Activated T-helper 17 cell treated with anti-CD3 and anti-CD28 coated beads, Interleukin-2, amount 50 U/mL, for 72 hours (primary cell): ENCODE measurements around the gene TSEN15. TPM values are rescaled to one million over a fixed set of nuclear protein-coding genes. Genes with fewer than 3 reads are reported as not detected.
A peak's percentile ranks its signal among the peaks of the same experiment; 100 is the strongest.

Source experiments
- ATAC-seq: fragments of 150-1000 bp; cut with Tn5 transposase; replicated peaks from 2 replicates; pipeline ENCODE4 v1.10.0; 2021; ENCODE audit warnings: mild to moderate bottlenecking, moderate library complexity
- H3K27ac Mint-ChIP-seq: one replicate; pipeline ENCODE4 v1.8.0; 2022; ENCODE audit warnings: mixed read lengths
- H3K27me3 Mint-ChIP-seq: one replicate; pipeline ENCODE4 v1.8.0; 2022; ENCODE audit warnings: mixed read lengths
- H3K36me3 Mint-ChIP-seq: one replicate; pipeline ENCODE4 v1.8.0; 2022; ENCODE audit warnings: low read depth, mild to moderate bottlenecking, mixed read lengths
- H3K4me1 Mint-ChIP-seq: one replicate; pipeline ENCODE4 v1.8.0; 2022; ENCODE audit warnings: mixed read lengths
- H3K4me3 Mint-ChIP-seq: one replicate; pipeline ENCODE4 v1.8.0; 2022; ENCODE audit warnings: mild to moderate bottlenecking, mixed read lengths
- H3K9me3 Mint-ChIP-seq: one replicate; pipeline ENCODE4 v1.8.0; 2022; ENCODE audit warnings: mixed read lengths
- total RNA-seq, 2 donors: library from RNA; stranded (reverse); gene quantifications; one replicate each; pipeline ENCODE4 v1.2.3, GENCODE V29; 2022

Gene TSEN15
- total RNA-seq, 2 donors from 2014 or later = 8.0 to 20.9 TPM

DNA sequence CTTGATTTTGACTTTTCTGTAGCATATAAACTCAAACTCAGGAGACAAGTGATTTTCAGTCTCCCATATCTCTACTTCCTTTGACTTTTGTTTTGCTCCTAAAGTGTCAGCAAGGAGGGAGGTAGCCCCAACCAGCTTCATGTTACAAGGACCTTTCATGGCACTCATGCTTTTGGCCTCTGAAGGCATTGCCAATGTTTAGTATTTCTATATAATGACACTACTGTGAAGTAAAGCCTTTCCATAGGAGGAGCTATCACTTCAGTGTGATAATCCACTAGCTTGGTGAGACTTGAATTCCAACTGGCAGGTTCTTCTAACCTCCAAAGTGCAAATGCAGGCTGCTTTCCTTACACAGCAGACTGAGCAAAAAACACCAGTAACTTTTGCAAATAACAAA is 28.4 kb upstream of the TSEN15 start:
- H3K4me3 Mint-ChIP-seq = no peak overlapping the region
- no peaks in the 10 kb centered on the region for H3K9me3 Mint-ChIP-seq
- ATAC-seq = no peak
- peaks cover 11% of the 10 kb centered on the region for H3K27me3 Mint-ChIP-seq
- no peaks in the 10 kb centered on the region for H3K36me3 Mint-ChIP-seq
- no peaks in the 10 kb centered on the region for H3K4me1 Mint-ChIP-seq
- no peak overlapping the region for H3K27ac Mint-ChIP-seq

DNA sequence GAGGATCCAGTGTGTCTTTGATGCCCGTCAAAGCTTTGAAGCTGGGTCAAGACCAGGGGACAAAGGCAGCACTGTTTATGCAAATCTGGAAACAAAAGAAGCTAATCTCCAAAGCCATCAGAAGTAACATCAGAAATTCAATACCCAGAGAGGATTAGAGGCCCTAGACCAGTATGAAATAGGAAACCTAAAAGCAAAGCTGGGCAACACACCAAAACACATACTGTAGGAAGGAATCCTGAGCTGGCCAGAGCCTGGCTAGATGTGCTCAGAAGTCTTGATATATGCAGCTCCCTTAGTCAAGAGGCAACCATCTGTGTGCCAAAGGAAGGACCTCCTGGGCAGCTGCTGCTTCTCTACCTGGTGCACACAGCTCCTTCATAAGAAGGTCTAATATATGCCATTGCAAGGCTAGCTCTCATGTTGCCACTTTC is 26.3 kb upstream of the TSEN15 start:
- Mint-ChIP-seq H3K9me3 (no peaks in the 10 kb centered on the region), H3K4me1 (no peaks in the 10 kb centered on the region), H3K27me3 (peaks cover 17% of the 10 kb centered on the region), H3K4me3 (no peak overlapping the region), H3K27ac (no peak overlapping the region), H3K36me3 (no peaks in the 10 kb centered on the region)
- ATAC-seq = no peak

DNA sequence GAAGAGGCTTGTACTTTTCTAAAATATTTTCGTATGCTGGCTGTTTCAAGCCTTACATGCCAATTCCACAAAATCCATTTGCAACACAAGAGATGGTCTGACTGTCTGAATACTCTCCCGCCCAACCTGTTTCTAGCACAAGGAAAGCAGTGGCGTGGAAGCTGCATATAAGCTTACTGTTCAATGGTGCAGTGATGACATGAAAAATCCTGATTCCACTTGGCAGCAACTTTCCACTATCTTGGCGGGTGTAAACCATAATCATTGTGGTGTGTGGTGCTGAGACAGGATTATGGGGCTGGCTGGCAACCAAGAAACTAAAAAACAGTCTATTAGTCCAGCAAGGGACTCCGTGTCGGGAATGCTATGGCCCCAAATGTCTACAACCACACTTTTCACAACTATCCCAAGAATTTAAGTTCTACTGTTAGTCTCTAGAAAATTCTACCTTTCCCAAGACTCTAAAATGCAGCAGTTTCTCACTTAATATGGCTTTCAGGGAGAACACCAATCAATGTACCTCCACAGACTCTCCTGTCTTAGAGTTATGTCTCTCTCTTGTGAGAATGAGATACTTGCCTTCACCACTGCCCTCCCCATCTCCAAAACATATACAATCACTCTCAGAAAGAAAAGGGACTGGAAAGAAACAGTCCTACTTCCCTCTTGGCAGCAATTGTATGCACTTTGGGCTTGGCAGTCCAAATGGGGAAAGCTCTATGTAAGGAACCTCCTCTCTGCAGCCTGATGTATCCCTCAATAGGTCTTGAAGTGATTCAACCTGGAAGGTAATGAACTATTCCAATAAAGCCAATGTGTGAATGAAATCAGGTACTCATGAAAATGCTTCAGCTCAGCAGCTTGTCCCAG is 23.5 kb upstream of the TSEN15 start:
- H3K27ac Mint-ChIP-seq = no peak overlapping the region
- H3K36me3 Mint-ChIP-seq = no peaks in the 10 kb centered on the region
- no peak overlapping the region for H3K4me3 Mint-ChIP-seq
- peaks cover 21% of the 10 kb centered on the region for H3K27me3 Mint-ChIP-seq
- no peak for ATAC-seq
- H3K9me3 Mint-ChIP-seq = no peaks in the 10 kb centered on the region
- no peaks in the 10 kb centered on the region for H3K4me1 Mint-ChIP-seq

DNA sequence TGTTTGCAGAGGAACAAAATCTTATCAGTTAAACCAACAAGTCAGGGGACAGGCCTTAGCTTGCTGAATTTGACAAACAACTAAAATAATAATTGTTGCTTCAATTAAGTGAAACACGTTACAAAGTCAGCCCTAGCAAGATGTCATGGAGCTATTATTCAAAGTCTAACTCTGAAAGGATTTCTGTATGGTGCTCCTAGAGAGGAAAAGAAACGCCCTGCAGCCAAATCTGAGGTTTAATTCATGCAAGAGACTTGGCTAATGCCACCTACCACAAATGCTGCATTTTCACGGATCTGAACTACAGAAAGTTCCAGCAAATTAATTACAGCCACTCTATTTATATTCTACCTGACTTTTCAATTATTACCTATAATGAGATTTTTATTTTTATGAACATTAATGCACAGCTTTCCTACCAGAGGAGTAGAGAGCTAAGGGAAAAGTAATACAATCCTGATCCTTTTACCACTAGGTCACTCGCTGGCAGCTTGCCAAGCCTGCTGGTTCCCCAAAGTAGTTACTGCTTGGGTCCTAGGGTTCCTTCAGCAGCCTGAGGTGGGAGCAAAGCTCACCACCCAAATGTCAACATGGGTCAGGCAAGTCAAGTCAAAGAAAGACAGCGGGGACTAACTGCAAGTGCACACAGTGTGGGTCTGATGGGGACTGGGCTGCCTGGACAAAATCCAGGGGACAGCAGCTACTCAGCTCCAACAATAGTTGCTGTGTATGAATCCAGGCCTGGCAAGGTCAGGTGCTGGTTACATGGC is 22.5 kb upstream of the TSEN15 start:
- Mint-ChIP-seq H3K27ac (no peak overlapping the region), H3K36me3 (no peaks in the 10 kb centered on the region), H3K27me3 (peaks cover 25% of the 10 kb centered on the region), H3K9me3 (no peaks in the 10 kb centered on the region), H3K4me1 (no peaks in the 10 kb centered on the region), H3K4me3 (no peak overlapping the region)
- no peak for ATAC-seq

DNA sequence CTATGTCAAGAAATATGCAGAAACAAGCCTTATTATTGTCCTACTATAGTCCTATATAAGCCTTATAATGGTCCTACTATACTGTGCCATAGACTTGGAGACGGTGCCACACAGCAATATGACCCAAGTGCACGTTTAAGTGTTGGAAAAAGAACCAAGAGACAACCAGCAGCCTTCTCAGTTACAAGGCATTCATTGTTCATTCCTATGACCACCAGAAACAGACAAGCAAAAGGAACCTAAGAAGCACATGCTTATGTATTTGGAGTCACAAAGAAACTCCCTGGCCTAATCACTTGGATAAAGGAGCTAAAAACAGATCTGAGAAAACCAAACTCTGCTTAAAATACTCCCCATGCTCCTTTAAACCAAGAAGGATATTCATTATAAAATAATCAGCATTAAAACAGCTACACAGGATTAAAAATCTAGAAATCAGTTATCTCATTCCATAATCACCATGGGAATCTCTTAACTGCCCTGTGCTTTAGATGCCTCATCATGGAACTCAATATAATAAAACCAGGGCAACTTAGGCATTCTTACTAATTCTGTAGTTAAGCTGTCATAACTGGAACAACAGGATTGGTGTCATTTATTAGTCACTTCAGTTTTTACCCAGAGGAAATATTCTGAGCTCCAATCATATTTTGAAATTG is 21.0 kb upstream of the TSEN15 start:
- Mint-ChIP-seq H3K9me3 (no peaks in the 10 kb centered on the region), H3K4me3 (no peak overlapping the region), H3K27me3 (peaks cover 30% of the 10 kb centered on the region), H3K27ac (no peak overlapping the region), H3K4me1 (no peaks in the 10 kb centered on the region), H3K36me3 (no peaks in the 10 kb centered on the region)
- ATAC-seq = peak; percentile 56

DNA sequence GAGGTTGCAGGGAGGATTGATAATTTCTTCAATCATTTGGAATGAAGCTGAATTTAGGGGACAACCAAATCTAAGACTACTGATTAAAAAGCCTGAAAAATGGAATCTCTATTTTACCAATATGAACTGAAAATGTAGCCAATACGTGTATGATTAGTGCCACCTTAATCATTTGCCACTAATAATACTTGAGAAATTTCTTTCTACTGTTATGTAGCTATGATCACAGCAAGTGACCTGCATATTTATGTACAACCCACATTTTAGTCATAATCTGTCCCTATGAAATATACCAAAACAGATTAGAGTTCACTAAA is 20.5 kb upstream of the TSEN15 start:
- ATAC-seq = no peak
- no peak overlapping the region for H3K4me3 Mint-ChIP-seq
- H3K27ac Mint-ChIP-seq = no peak overlapping the region
- no peaks in the 10 kb centered on the region for H3K4me1 Mint-ChIP-seq
- peaks cover 34% of the 10 kb centered on the region for H3K27me3 Mint-ChIP-seq
- no peaks in the 10 kb centered on the region for H3K36me3 Mint-ChIP-seq
- no peaks in the 10 kb centered on the region for H3K9me3 Mint-ChIP-seq

DNA sequence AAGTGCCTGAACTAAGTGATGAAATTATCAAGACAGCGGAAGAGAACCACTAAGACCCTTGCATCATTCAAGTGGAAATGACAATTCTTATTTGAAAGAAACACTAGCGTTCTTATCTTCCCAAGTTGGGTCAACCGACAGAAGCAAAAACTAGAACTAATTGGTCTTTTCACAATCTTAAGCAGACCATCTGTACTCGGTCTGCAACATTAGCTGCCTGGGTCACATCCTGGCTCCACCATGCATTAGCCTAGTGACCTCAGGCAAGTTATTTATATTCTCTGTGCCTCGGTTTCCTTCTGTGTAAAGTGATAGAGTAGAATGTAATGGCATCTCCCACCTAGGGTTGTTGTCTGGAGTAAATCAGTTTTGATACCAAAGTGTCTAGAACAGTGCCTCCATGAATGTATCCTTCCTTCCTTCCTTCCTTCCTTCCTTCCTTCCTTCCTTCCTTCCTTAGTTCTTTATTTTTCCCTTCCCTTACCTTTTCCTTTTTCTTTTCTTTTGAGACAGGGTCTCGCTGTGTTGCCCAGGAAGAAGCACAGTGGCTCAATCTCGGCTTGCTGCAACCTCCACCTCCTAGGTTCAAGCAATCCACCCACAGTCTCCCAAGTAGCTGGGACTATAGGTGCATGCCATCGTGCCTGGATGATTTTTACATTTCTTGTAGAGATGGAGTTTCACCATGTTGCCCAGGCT is 20.0 kb upstream of the TSEN15 start:
- no peak for ATAC-seq
- H3K4me3 Mint-ChIP-seq = no peak overlapping the region
- H3K4me1 Mint-ChIP-seq = no peaks in the 10 kb centered on the region
- H3K27me3 Mint-ChIP-seq = peaks cover 35% of the 10 kb centered on the region
- H3K9me3 Mint-ChIP-seq = no peaks in the 10 kb centered on the region
- H3K27ac Mint-ChIP-seq = no peak overlapping the region
- H3K36me3 Mint-ChIP-seq = no peaks in the 10 kb centered on the region

DNA sequence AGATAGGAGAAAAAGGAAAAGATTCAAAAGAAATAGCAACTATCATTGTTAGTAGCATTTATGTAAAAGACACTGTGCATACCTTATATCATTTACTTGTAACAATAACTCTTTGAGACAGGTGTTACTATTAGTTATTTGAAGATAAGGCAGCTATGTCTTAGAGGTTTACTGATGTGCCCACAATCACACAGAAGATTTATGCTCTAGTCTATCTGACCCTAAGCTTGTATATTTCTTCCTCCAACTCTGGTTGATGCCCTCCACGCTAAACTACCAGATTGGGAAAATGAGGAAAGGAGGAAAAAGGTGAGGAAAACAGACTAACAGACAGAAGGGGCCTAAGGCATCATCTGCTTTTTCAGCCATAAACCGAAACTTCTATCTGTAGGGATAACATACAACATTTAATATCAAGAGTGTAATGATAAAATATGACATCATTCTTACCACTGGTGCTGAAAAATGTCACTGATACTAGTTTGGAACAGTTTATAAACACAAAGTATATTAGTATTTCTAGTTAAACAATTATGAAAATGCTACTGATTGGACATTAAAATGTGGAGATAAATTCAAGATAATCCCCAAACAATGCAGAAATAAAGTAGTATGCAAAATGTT is 19.1 kb upstream of the TSEN15 start:
- H3K4me3 Mint-ChIP-seq = no peak overlapping the region
- no peaks in the 10 kb centered on the region for H3K9me3 Mint-ChIP-seq
- no peak overlapping the region for H3K27ac Mint-ChIP-seq
- H3K36me3 Mint-ChIP-seq = no peaks in the 10 kb centered on the region
- no peak for ATAC-seq
- peaks cover 32% of the 10 kb centered on the region for H3K27me3 Mint-ChIP-seq
- no peaks in the 10 kb centered on the region for H3K4me1 Mint-ChIP-seq

DNA sequence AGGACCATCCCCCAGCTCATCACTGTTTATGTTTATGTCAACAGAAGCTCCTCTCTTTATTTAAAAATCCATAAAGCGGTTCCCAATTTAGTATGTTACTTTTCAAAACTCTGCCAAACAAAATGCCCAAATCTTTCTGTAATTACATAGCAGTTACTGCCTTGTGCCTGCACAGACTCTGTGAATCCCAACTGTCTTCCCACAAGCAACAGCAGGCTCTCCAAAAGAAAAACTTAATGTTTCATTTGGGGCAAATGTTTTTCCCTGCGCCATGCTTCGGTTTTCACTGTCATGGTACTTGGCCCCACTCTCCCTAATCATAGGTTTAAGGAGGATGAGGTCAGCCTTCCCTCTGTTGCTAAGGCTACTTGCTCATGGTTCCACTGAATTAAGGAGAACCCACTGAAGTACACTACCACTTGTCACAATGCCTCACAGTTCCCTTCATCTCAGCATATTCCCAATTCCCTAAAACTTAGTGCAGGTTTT is 18.6 kb upstream of the TSEN15 start:
- Mint-ChIP-seq H3K4me3 (no peak overlapping the region), H3K36me3 (peaks cover 3% of the 10 kb centered on the region), H3K27ac (no peak overlapping the region), H3K9me3 (no peaks in the 10 kb centered on the region), H3K4me1 (peaks cover 4% of the 10 kb centered on the region), H3K27me3 (peaks cover 36% of the 10 kb centered on the region)
- ATAC-seq = no peak

DNA sequence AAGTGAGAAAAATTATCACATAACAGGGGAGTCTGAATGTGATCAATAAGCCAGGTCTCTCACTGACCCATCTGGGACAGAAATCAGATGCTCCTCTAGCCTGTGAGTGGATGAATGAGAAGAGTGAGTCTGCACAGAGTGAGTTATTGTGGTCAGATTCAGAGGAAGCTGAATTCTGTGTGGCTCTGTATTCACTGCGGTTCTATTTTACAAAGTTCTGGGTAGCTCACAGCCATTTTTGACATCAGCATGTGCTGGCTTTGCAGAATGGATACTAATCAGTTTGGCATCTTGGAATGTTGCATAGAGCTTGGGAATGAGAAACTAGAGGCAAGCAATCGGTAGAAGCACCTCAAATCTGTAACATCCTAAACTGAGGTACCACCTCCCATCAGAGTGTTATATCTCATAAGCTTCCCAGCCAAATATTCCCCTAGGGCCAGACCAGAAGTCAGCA is 17.8 kb upstream of the TSEN15 start:
- H3K9me3 Mint-ChIP-seq = no peaks in the 10 kb centered on the region
- H3K4me3 Mint-ChIP-seq = no peak overlapping the region
- peaks cover 7% of the 10 kb centered on the region for H3K4me1 Mint-ChIP-seq
- peaks cover 35% of the 10 kb centered on the region for H3K27me3 Mint-ChIP-seq
- no peak overlapping the region for H3K27ac Mint-ChIP-seq
- peaks cover 4% of the 10 kb centered on the region for H3K36me3 Mint-ChIP-seq
- ATAC-seq = peak; percentile 43

DNA sequence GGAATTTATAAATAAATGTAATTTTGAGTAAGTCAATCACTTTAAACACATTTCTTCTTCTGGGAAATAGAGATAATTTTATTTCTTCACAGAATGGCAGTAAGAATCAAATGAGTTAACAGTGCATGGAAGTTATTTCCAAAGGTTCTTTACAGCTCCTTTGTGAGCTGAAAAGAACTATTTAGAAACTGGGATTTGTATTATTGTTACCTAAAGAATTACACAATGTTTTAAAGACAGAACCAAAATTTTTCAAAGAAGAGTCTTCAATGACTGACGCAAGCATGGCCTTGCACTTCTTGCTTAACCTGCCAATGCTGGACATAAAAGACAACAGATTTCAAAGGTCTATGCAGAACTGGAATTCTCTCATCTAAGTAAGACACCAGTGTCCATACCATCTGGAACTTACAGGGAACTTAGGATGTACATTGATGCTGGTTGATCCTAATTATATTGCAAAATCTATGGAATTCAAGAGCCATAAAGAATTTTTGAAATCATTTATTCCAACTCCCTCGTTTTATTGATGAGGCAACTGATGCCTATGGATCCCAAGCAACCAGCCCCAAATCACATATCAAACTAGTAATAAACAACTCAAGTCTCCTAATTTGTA is 16.7 kb upstream of the TSEN15 start:
- Mint-ChIP-seq H3K4me3 (peak overlapping the region; percentile 77), H3K36me3 (peaks cover 4% of the 10 kb centered on the region), H3K27me3 (peaks cover 46% of the 10 kb centered on the region), H3K9me3 (no peaks in the 10 kb centered on the region), H3K4me1 (peaks cover 7% of the 10 kb centered on the region), H3K27ac (no peak overlapping the region)
- ATAC-seq = no peak

DNA sequence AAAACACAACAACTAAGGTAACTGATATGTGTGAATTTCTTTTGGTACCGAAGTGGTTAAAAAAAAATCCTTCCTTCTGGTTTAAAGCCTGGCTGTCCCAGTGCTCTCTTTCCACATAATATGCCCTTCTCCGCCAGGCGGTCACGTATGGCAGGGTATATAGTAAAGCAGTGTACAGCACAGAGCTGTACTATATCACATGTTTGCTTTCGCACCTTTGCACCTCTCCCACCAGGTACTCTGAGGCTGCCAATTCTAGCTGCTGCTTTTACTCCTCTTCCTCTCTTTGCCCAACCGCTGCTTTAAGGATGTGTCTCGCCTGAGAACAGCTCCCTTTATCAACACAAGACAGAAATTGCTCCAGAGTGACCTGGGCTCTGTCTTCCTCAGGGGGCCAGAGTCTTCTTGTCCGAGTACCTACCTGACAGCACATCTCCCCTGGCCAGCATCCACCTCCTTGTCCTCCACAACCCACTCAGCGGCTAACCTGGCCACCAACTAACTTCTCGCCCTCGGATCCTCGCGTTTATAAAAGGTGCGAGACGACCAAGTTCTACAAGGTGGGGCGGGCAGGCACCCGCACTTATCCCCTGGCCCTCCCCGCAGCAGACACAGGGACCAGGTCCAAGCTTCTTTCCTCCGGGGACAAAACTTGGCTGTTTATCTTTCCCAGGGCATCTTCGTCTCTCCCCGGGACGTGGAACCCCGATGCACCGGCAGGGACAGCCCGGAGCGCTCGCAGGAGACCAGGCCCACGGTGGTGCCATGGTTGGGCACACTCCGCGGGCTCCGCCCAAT is 15.6 kb upstream of the TSEN15 start:
- peaks cover 4% of the 10 kb centered on the region for H3K36me3 Mint-ChIP-seq
- peaks cover 7% of the 10 kb centered on the region for H3K4me1 Mint-ChIP-seq
- H3K9me3 Mint-ChIP-seq = no peaks in the 10 kb centered on the region
- peak overlapping the region; percentile 77 for H3K4me3 Mint-ChIP-seq
- no peak overlapping the region for H3K27ac Mint-ChIP-seq
- no peak for ATAC-seq
- peaks cover 50% of the 10 kb centered on the region for H3K27me3 Mint-ChIP-seq

DNA sequence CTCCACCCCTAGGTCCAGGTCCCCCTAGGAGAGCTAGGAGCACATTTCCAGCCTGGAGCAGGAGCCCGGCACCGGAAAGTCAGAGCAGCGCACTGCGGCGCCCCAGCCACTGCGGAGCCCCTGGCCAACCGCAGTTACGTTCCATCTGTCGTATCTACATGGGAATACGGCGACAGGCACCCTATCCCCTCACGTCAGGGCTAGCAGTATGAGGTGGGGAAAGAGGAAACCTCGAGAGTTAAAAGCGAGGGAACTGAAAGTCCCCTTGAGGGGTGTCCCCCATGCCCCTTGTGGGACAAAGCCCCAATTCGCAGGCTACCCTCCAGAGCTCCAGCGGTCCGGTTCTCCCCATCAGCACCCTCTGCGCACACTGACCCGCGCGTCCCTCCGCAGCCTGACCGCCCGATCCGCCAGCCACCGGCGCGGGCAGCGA is 15.0 kb upstream of the TSEN15 start:
- Mint-ChIP-seq H3K27me3 (peaks cover 52% of the 10 kb centered on the region), H3K9me3 (no peaks in the 10 kb centered on the region)

More for the DNA sequence above, 15.0 kb upstream of the TSEN15 start:
- no peak for ATAC-seq
- H3K36me3 Mint-ChIP-seq = peaks cover 4% of the 10 kb centered on the region
- peak overlapping the region; percentile 77 for H3K4me3 Mint-ChIP-seq
- peaks cover 7% of the 10 kb centered on the region for H3K4me1 Mint-ChIP-seq
- no peak overlapping the region for H3K27ac Mint-ChIP-seq
